Measurements from ENCODE around the gene ADCY4.
"Not testable (repeated sequence)": the region's sequence is repeated elsewhere in the genome, so short reads cannot be mapped to it uniquely, and the experiment has no call there.

Gene ADCY4

GRCh38 chr14:24356208-24356607 is 21.3 kb upstream of the ADCY4 start:
- Histone ChIP-seq H3K9me3 (ENCODE audit: severe bottlenecking) (no peaks in the 10 kb centered on the region), H3K4me1 (ENCODE audit: insufficient read depth, poor library complexity, severe bottlenecking) (peaks cover 7% of the 10 kb centered on the region), H3K36me3 (ENCODE audit: low read depth) (no peaks in the 10 kb centered on the region), H3K27ac (ENCODE audit: poor library complexity, severe bottlenecking) (no peak overlapping the region), H3K27me3 (ENCODE audit: insufficient read depth, poor library complexity, severe bottlenecking) (no peaks in the 10 kb centered on the region), H3K4me3 (ENCODE audit: severe bottlenecking) (no peak overlapping the region)
- TF ChIP-seq, protein P1, sequence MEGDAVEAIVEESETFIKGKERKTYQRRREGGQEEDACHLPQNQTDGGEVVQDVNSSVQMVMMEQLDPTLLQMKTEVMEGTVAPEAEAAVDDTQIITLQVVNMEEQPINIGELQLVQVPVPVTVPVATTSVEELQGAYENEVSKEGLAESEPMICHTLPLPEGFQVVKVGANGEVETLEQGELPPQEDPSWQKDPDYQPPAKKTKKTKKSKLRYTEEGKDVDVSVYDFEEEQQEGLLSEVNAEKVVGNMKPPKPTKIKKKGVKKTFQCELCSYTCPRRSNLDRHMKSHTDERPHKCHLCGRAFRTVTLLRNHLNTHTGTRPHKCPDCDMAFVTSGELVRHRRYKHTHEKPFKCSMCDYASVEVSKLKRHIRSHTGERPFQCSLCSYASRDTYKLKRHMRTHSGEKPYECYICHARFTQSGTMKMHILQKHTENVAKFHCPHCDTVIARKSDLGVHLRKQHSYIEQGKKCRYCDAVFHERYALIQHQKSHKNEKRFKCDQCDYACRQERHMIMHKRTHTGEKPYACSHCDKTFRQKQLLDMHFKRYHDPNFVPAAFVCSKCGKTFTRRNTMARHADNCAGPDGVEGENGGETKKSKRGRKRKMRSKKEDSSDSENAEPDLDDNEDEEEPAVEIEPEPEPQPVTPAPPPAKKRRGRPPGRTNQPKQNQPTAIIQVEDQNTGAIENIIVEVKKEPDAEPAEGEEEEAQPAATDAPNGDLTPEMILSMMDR (IDR thresholded peaks at IDR 0.05; ENCODE audit: poor library complexity, severe bottlenecking), result no peak
- DNase-seq (ENCODE audit: low spot score) (no peak), ATAC-seq (ENCODE audit: low read depth) (no peak)

DNA sequence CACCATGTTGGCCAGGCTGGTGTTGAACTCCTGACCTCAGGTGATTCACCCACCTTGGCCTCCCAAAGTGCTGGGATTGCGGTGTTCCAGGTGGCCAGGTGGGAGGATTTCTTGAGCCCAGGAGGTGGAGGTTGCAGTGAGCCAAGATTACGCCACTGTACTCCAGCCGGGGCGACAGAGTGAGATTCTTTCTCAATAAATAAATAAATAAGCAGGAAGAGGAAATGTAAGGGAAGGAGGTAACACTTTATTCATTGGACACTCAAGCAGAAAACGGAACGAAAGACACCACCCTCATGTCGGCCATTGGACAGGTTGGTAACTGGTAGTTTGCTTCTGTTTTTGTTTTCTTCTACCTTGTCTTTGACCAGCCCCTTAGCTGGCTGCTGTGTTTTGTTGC is 20.1 kb upstream of the ADCY4 start:
- Histone ChIP-seq H3K27me3 (ENCODE audit: insufficient read depth, poor library complexity, severe bottlenecking) (no peaks in the 10 kb centered on the region), H3K36me3 (ENCODE audit: low read depth) (no peaks in the 10 kb centered on the region), H3K4me3 (ENCODE audit: severe bottlenecking) (no peak overlapping the region), H3K27ac (ENCODE audit: poor library complexity, severe bottlenecking) (no peak overlapping the region), H3K9me3 (ENCODE audit: severe bottlenecking) (no peaks in the 10 kb centered on the region), H3K4me1 (ENCODE audit: insufficient read depth, poor library complexity, severe bottlenecking) (peaks cover 7% of the 10 kb centered on the region)
- DNase-seq (ENCODE audit: low spot score) (no peak), ATAC-seq (ENCODE audit: low read depth) (peak; percentile 17; the same call in 1 of the 3 replicates)
- TF ChIP-seq, protein P1 (IDR thresholded peaks at IDR 0.05; ENCODE audit: poor library complexity, severe bottlenecking), result no peak

- H3K27me3 ChIP-seq (ENCODE audit: insufficient read depth, poor library complexity, severe bottlenecking); ATAC-seq (ENCODE audit: low read depth); DNase-seq (ENCODE audit: low spot score); H3K4me1 ChIP-seq (ENCODE audit: insufficient read depth, poor library complexity, severe bottlenecking); H3K4me3 ChIP-seq (ENCODE audit: severe bottlenecking); H3K36me3 ChIP-seq (ENCODE audit: low read depth); H3K9me3 ChIP-seq (ENCODE audit: severe bottlenecking): not testable (repeated sequence)
- peak overlapping the region; percentile 10 for H3K27ac ChIP-seq (ENCODE audit: poor library complexity, severe bottlenecking)
These were observed 19.6 kb upstream of the ADCY4 start for GRCh38 chr14:24354482-24354825.

GRCh38 chr14:24353559-24354481 is 18.9 kb upstream of the ADCY4 start:
- DNase-seq (ENCODE audit: low spot score), result no peak

GRCh38 chr14:24351517-24351916 is 16.6 kb upstream of the ADCY4 start:
- Histone ChIP-seq H3K4me3 (ENCODE audit: severe bottlenecking) (no peak overlapping the region), H3K9me3 (ENCODE audit: severe bottlenecking) (no peaks in the 10 kb centered on the region), H3K27me3 (ENCODE audit: insufficient read depth, poor library complexity, severe bottlenecking) (no peaks in the 10 kb centered on the region), H3K36me3 (ENCODE audit: low read depth) (no peaks in the 10 kb centered on the region), H3K4me1 (ENCODE audit: insufficient read depth, poor library complexity, severe bottlenecking) (peaks cover 7% of the 10 kb centered on the region), H3K27ac (ENCODE audit: poor library complexity, severe bottlenecking) (no peak overlapping the region)
- ATAC-seq (ENCODE audit: low read depth), result peak; percentile 55
- TF ChIP-seq, protein P1 (IDR thresholded peaks at IDR 0.05; ENCODE audit: poor library complexity, severe bottlenecking), result peak; percentile 29
- no peak for DNase-seq (ENCODE audit: low spot score)

More at GRCh38 chr14:24353559-24354481, 18.9 kb upstream of the ADCY4 start:
- ATAC-seq (ENCODE audit: low read depth), result peak; percentile 35; the same call in 2 of the 3 replicates
- Histone ChIP-seq H3K27me3 (ENCODE audit: insufficient read depth, poor library complexity, severe bottlenecking) (no peaks in the 10 kb centered on the region), H3K4me1 (ENCODE audit: insufficient read depth, poor library complexity, severe bottlenecking) (peaks cover 7% of the 10 kb centered on the region), H3K4me3 (ENCODE audit: severe bottlenecking) (no peak overlapping the region), H3K27ac (ENCODE audit: poor library complexity, severe bottlenecking) (peak overlapping the region; percentile 10), H3K9me3 (ENCODE audit: severe bottlenecking) (no peaks in the 10 kb centered on the region), H3K36me3 (ENCODE audit: low read depth) (no peaks in the 10 kb centered on the region)
- TF ChIP-seq, protein P1 (IDR thresholded peaks at IDR 0.05; ENCODE audit: poor library complexity, severe bottlenecking), result no peak
